ENCODE results near the gene PAK1.

DNA sequence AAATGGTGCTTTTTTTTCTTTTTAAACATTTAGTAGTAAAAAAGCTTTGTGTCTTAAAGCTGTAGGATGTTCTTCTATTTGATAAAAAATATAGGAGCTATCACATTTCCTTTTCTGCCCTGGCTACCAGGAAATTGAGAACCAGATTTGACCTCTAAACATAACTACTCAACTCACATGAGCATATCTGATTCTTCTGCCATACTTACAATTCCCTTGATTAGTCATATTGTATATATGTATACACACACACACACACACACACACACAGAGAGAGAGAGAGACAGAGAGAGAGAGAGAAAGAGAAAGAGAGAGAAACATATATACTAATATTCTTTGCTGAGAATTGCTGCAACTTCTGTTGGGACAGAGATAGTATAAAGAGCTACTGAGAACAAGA, 149.4 kb downstream of the PAK1 start:
- TF ChIP-seq, protein P1, sequence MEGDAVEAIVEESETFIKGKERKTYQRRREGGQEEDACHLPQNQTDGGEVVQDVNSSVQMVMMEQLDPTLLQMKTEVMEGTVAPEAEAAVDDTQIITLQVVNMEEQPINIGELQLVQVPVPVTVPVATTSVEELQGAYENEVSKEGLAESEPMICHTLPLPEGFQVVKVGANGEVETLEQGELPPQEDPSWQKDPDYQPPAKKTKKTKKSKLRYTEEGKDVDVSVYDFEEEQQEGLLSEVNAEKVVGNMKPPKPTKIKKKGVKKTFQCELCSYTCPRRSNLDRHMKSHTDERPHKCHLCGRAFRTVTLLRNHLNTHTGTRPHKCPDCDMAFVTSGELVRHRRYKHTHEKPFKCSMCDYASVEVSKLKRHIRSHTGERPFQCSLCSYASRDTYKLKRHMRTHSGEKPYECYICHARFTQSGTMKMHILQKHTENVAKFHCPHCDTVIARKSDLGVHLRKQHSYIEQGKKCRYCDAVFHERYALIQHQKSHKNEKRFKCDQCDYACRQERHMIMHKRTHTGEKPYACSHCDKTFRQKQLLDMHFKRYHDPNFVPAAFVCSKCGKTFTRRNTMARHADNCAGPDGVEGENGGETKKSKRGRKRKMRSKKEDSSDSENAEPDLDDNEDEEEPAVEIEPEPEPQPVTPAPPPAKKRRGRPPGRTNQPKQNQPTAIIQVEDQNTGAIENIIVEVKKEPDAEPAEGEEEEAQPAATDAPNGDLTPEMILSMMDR (IDR thresholded peaks at IDR 0.05): no peak
- TF ChIP-seq ZFX (IDR thresholded peaks at IDR 0.05; ENCODE audit: borderline replicate concordance): no peak
